GM19324 (cell line): ENCODE measurements around the gene PAEP.

ENCODE experiments used
- ATAC-seq: cut with Tn5 transposase; IDR thresholded peaks from one replicate; pipeline ENCODE4 v1.9.1; 2021; ENCODE audit warnings: mild to moderate bottlenecking, moderate library complexity; ENCODE audit not compliant: unreplicated experiment, low FRiP score

Gene PAEP

GRCh38 chr9:135574331-135574730, 12.8 kb downstream of the PAEP start:
- ATAC-seq, result no peak

- ATAC-seq, result no peak
These were observed 13.4 kb downstream of the PAEP start for GRCh38 chr9:135574943-135575342.

GRCh38 chr9:135575995-135576631, 14.6 kb downstream of the PAEP start:
- ATAC-seq, result no peak

GRCh38 chr9:135577256-135577655, 15.7 kb downstream of the PAEP start:
- ATAC-seq, result no peak

GRCh38 chr9:135579356-135579755, 17.8 kb downstream of the PAEP start:
- no peak for ATAC-seq

GRCh38 chr9:135579889-135580660, 18.5 kb downstream of the PAEP start:
- no peak for ATAC-seq

GRCh38 chr9:135580664-135581380, 19.3 kb downstream of the PAEP start:
- no peak for ATAC-seq

- ATAC-seq, result no peak
These were observed 20.3 kb downstream of the PAEP start for GRCh38 chr9:135581636-135582426.

- no peak for ATAC-seq
These were observed 21.0 kb downstream of the PAEP start for GRCh38 chr9:135582541-135582940.

GRCh38 chr9:135582966-135583687, 21.6 kb downstream of the PAEP start:
- ATAC-seq, result no peak

- ATAC-seq, result no peak
These were observed 22.1 kb downstream of the PAEP start for GRCh38 chr9:135583688-135584011.

GRCh38 chr9:135584371-135584770, 22.8 kb downstream of the PAEP start:
- ATAC-seq, result no peak

GRCh38 chr9:135584934-135585333, 23.4 kb downstream of the PAEP start:
- ATAC-seq, result no peak

GRCh38 chr9:135586601-135587109, 25.1 kb downstream of the PAEP start:
- ATAC-seq, result no peak

- ATAC-seq, result no peak
These were observed 26.1 kb downstream of the PAEP start for GRCh38 chr9:135587658-135588057.

GRCh38 chr9:135588371-135588770, 26.8 kb downstream of the PAEP start:
- ATAC-seq, result no peak

- ATAC-seq, result no peak
These were observed 27.5 kb downstream of the PAEP start for GRCh38 chr9:135588886-135589595.

- ATAC-seq, result no peak
These were observed 28.3 kb downstream of the PAEP start for GRCh38 chr9:135589596-135590485.
